ENCODE results near the gene OR2T1.
"Not testable (repeated sequence)": the region's sequence is repeated elsewhere in the genome, so short reads cannot be mapped to it uniquely, and the experiment has no call there.

Gene OR2T1

GRCh38 chr1:248402748-248403147 is at the start of gene OR2T1:
TSS of gene OR2T1 (plus strand) at chr1:248403048. CDS start at chr1:248406148, 3,100 bp downstream.
- DNase-seq (ENCODE audit: low read depth), result no peak

GRCh38 chr1:248359415-248359814 is 43.4 kb upstream of the OR2T1 start:
- no peak for DNase-seq (ENCODE audit: low read depth)

- DNase-seq (ENCODE audit: low read depth), result no peak
These were observed 41.6 kb upstream of the OR2T1 start, which contains the start of gene OR2T4 for GRCh38 chr1:248361121-248361715. TSS of gene OR2T4 (plus strand) at chr1:248361665. CDS start at chr1:248361665, 0 bp downstream.

GRCh38 chr1:248366609-248367008 is 36.2 kb upstream of the OR2T1 start:
- DNase-seq (ENCODE audit: low read depth), result no peak

GRCh38 chr1:248372394-248372793 is 30.5 kb upstream of the OR2T1 start:
- no peak for DNase-seq (ENCODE audit: low read depth)

- no peak for DNase-seq (ENCODE audit: low read depth)
These were observed 29.1 kb upstream of the OR2T1 start for GRCh38 chr1:248373761-248374160.

GRCh38 chr1:248375446-248375845 is 27.4 kb upstream of the OR2T1 start, which contains the start of gene OR2T6:
TSS of gene OR2T6 (plus strand) at chr1:248375746. CDS start at chr1:248387609, 11,863 bp downstream.
- no peak for DNase-seq (ENCODE audit: low read depth)

GRCh38 chr1:248376916-248377315 is 25.9 kb upstream of the OR2T1 start:
- no peak for DNase-seq (ENCODE audit: low read depth)

GRCh38 chr1:248380854-248381253 is 22.0 kb upstream of the OR2T1 start:
- no peak for DNase-seq (ENCODE audit: low read depth)

GRCh38 chr1:248388426-248388825 is 14.4 kb upstream of the OR2T1 start:
- DNase-seq (ENCODE audit: low read depth), result no peak

GRCh38 chr1:248393050-248393449 is 9.8 kb upstream of the OR2T1 start:
- no peak for DNase-seq (ENCODE audit: low read depth)

- peak; percentile 88 for DNase-seq (ENCODE audit: low read depth)
These were observed 1.2 kb downstream of the OR2T1 start for GRCh38 chr1:248404024-248404423.

- DNase-seq (ENCODE audit: low read depth), result no peak
These were observed 4.2 kb downstream of the OR2T1 start for GRCh38 chr1:248406721-248407692.

GRCh38 chr1:248416226-248416625 is 13.4 kb downstream of the OR2T1 start:
- DNase-seq (ENCODE audit: low read depth), result no peak

GRCh38 chr1:248417854-248418253 is 15.0 kb downstream of the OR2T1 start:
- no peak for DNase-seq (ENCODE audit: low read depth)

GRCh38 chr1:248421384-248421783 is 18.5 kb downstream of the OR2T1 start:
- no peak for DNase-seq (ENCODE audit: low read depth)

GRCh38 chr1:248427526-248428191 is 24.8 kb downstream of the OR2T1 start:
- DNase-seq (ENCODE audit: low read depth), result not testable (repeated sequence)

- not testable (repeated sequence) for DNase-seq (ENCODE audit: low read depth)
These were observed 25.3 kb downstream of the OR2T1 start for GRCh38 chr1:248428192-248428533.

GRCh38 chr1:248431683-248432082 is 28.8 kb downstream of the OR2T1 start:
- not testable (repeated sequence) for DNase-seq (ENCODE audit: low read depth)

- not testable (repeated sequence) for DNase-seq (ENCODE audit: low read depth)
These were observed 29.4 kb downstream of the OR2T1 start for GRCh38 chr1:248432201-248432600.

GRCh38 chr1:248433811-248434415 is 31.1 kb downstream of the OR2T1 start:
- not testable (repeated sequence) for DNase-seq (ENCODE audit: low read depth)

- not testable (repeated sequence) for DNase-seq (ENCODE audit: low read depth)
These were observed 32.1 kb downstream of the OR2T1 start for GRCh38 chr1:248434913-248435312.

Data from CMK (cell line).